Neural cell (in vitro differentiated cells): ENCODE results near the gene DTNBP1. TPM values are rescaled to one million over a fixed set of nuclear protein-coding genes. Genes with fewer than 3 reads are reported as not detected.

ENCODE experiments used
- H2AFZ ChIP-seq: fragments of 200-600, 300-800 bp; sonication (generic), shearing (Covaris generic); 2 replicates; pipeline ENCODE4 v1.6.0; 2014; ENCODE audit warnings: low read depth, mild to moderate bottlenecking, antibody characterized with exemption, low read length, moderate library complexity
- H3F3A ChIP-seq: fragments of 200-600 bp; shearing (Covaris generic); 2 replicates; pipeline ENCODE4 v1.6.1; 2016; ENCODE audit warnings: mild to moderate bottlenecking, moderate library complexity, mixed read lengths, antibody characterized with exemption, low read length; ENCODE audit not compliant: insufficient read depth, poor library complexity, severe bottlenecking
- H3K27ac ChIP-seq: fragments of 200-600, 300-800 bp; sonication (generic), shearing (Covaris generic); 2 replicates; pipeline ENCODE4 v1.5.1; 2014; ENCODE audit warnings: mild to moderate bottlenecking, low read length, moderate library complexity
- H3K27me3 ChIP-seq: fragments of 300-800, 200-600 bp; sonication (generic), shearing (Covaris generic); 2 replicates; pipeline ENCODE4 v1.6.0; 2014; ENCODE audit warnings: mild to moderate bottlenecking, low read depth, low read length, moderate library complexity; ENCODE audit not compliant: insufficient read depth
- H3K36me3 ChIP-seq: fragments of 300-800, 200-600 bp; sonication (generic), shearing (Covaris generic); 2 replicates; pipeline ENCODE4 v1.5.1; 2014; ENCODE audit warnings: mild to moderate bottlenecking, antibody characterized with exemption, low read length, moderate library complexity; ENCODE audit not compliant: insufficient read depth
- H3K4me2 ChIP-seq: fragments of 300-800, 200-600 bp; sonication (generic), shearing (Covaris generic); 2 replicates; pipeline ENCODE4 v1.6.0; 2014; ENCODE audit warnings: mild to moderate bottlenecking, low read length
- H3K4me3 ChIP-seq: fragments of 300-800, 200-600 bp; sonication (generic), shearing (Covaris generic); 2 replicates; pipeline ENCODE4 v1.5.1; 2014; ENCODE audit warnings: mild to moderate bottlenecking, low read length, moderate library complexity
- H3K79me2 ChIP-seq: fragments of 200-600 bp; shearing (Covaris generic); replicated peaks from 2 replicates; pipeline ENCODE4 v1.6.0; 2014; ENCODE audit warnings: mild to moderate bottlenecking, low read length, moderate library complexity; ENCODE audit not compliant: insufficient read depth
- H3K9ac ChIP-seq: fragments of 300-800, 200-600 bp; sonication (generic), shearing (Covaris generic); 2 replicates; pipeline ENCODE4 v1.6.1; 2016; ENCODE audit warnings: mild to moderate bottlenecking, low read length, mixed read lengths
- H3K9me2 ChIP-seq: fragments of 200-600 bp; shearing (Covaris generic); 2 replicates; pipeline ENCODE4 v1.6.1; 2016; ENCODE audit warnings: mild to moderate bottlenecking, low read length, mixed read lengths; ENCODE audit not compliant: insufficient read depth
- H3K9me3 ChIP-seq: fragments of 200-600, 300-800 bp; sonication (generic), shearing (Covaris generic); 2 replicates; pipeline ENCODE4 v1.6.1; 2016; ENCODE audit warnings: mild to moderate bottlenecking, mixed run types, low read length, moderate library complexity, mixed read lengths
- H4K20me1 ChIP-seq: fragments of 200-600 bp; shearing (Covaris generic); 2 replicates; pipeline ENCODE4 v1.6.1; 2016; ENCODE audit warnings: mild to moderate bottlenecking, mixed run types; ENCODE audit not compliant: insufficient read depth
- EP300 ChIP-seq: fragments of 450-650 bp; conservative IDR thresholded peaks from 2 replicates; pipeline ENCODE4 v1.6.1; 2014; ENCODE audit warnings: antibody characterized with exemption, mild to moderate bottlenecking, moderate library complexity; ENCODE audit not compliant: poor library complexity, severe bottlenecking
- EZH2 ChIP-seq: fragments of 200-600, 300-800 bp; shearing (Covaris generic), sonication (generic); IDR thresholded peaks from 2 replicates; pipeline ENCODE4 v1.6.1; 2014; ENCODE audit warnings: antibody characterized with exemption, low read length, borderline replicate concordance, mild to moderate bottlenecking; ENCODE audit not compliant: insufficient read depth, poor library complexity, severe bottlenecking
- MXI1 ChIP-seq: fragments of 450-650 bp; conservative IDR thresholded peaks from 2 replicates; pipeline ENCODE4 v1.6.1; 2014; ENCODE audit warnings: antibody characterized with exemption, mild to moderate bottlenecking; ENCODE audit not compliant: poor library complexity, severe bottlenecking
- POLR2AphosphoS5 ChIP-seq: IDR thresholded peaks from 2 replicates; pipeline ENCODE4 v1.6.1; 2012
- RAD21 ChIP-seq: fragments of 450-650 bp; conservative IDR thresholded peaks from 2 replicates; pipeline ENCODE4 v1.6.1; 2014; ENCODE audit warnings: antibody characterized with exemption, mild to moderate bottlenecking, moderate library complexity
- SMC3 ChIP-seq: fragments of 450-650 bp; conservative IDR thresholded peaks from 2 replicates; pipeline ENCODE4 v1.6.1; 2014; ENCODE audit warnings: antibody characterized with exemption, mild to moderate bottlenecking, moderate library complexity; ENCODE audit not compliant: poor library complexity
- polyA plus RNA-seq: library from polyadenylated mRNA; depleted of rRNA; stranded (reverse); fragments of >200 nt; gene quantifications from 2 replicates; pipeline ENCODE4 v1.2.3, GENCODE V29; 2014
- TF ChIP-seq, protein P1 (sequence below): IDR thresholded peaks from 2 replicates; pipeline ENCODE4 v1.6.1; 2012; ENCODE audit warnings: borderline replicate concordance
- TF ChIP-seq, protein P2 (sequence below): fragments of 450-650 bp; IDR thresholded peaks from 2 replicates; pipeline ENCODE4 v1.5.1; 2014; ENCODE audit warnings: antibody characterized with exemption, mild to moderate bottlenecking, moderate library complexity; ENCODE audit not compliant: poor library complexity, severe bottlenecking

The DTNBP1 gene
- polyA plus RNA-seq, 1 donor from 2014 or later, result 22.6 TPM

DNA sequence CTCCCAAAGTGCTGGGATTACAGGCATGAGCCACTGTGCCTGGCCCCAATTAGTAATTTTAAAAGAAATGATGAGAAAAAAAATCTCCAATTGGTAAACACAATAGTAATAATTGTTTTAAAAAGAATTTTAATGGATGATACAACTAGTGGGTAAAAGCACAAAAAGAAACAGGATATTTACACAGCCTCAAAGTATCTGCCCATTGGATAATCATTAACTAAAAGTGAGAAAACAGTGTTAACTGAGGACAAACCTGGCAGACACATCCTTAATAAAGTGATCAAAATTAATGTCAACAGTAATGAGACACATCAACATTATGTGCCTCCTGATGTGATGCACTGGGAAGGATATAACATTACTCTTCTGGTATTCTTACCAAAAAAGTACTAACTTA is 24.5 kb downstream of the DTNBP1 start:
- no peak overlapping the region for H2AFZ ChIP-seq
- H3K4me3 ChIP-seq, result no peak overlapping the region
- no peak overlapping the region for H3K9ac ChIP-seq
- H3K36me3 ChIP-seq, result no peaks in the 10 kb centered on the region
- H4K20me1 ChIP-seq, result no peaks in the 10 kb centered on the region
- no peaks in the 10 kb centered on the region for H3K27me3 ChIP-seq
- no peaks in the 10 kb centered on the region for H3K79me2 ChIP-seq
- peaks cover 10% of the 10 kb centered on the region for H3K9me3 ChIP-seq
- TF ChIP-seq, protein P1, sequence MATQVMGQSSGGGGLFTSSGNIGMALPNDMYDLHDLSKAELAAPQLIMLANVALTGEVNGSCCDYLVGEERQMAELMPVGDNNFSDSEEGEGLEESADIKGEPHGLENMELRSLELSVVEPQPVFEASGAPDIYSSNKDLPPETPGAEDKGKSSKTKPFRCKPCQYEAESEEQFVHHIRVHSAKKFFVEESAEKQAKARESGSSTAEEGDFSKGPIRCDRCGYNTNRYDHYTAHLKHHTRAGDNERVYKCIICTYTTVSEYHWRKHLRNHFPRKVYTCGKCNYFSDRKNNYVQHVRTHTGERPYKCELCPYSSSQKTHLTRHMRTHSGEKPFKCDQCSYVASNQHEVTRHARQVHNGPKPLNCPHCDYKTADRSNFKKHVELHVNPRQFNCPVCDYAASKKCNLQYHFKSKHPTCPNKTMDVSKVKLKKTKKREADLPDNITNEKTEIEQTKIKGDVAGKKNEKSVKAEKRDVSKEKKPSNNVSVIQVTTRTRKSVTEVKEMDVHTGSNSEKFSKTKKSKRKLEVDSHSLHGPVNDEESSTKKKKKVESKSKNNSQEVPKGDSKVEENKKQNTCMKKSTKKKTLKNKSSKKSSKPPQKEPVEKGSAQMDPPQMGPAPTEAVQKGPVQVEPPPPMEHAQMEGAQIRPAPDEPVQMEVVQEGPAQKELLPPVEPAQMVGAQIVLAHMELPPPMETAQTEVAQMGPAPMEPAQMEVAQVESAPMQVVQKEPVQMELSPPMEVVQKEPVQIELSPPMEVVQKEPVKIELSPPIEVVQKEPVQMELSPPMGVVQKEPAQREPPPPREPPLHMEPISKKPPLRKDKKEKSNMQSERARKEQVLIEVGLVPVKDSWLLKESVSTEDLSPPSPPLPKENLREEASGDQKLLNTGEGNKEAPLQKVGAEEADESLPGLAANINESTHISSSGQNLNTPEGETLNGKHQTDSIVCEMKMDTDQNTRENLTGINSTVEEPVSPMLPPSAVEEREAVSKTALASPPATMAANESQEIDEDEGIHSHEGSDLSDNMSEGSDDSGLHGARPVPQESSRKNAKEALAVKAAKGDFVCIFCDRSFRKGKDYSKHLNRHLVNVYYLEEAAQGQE, result no peak
- TF ChIP-seq SMC3 (no peak), RAD21 (no peak)
- no peak overlapping the region for H3K4me2 ChIP-seq
- no peaks in the 10 kb centered on the region for H3F3A ChIP-seq
- no peak overlapping the region for H3K27ac ChIP-seq
- H3K9me2 ChIP-seq, result no peaks in the 10 kb centered on the region

DNA sequence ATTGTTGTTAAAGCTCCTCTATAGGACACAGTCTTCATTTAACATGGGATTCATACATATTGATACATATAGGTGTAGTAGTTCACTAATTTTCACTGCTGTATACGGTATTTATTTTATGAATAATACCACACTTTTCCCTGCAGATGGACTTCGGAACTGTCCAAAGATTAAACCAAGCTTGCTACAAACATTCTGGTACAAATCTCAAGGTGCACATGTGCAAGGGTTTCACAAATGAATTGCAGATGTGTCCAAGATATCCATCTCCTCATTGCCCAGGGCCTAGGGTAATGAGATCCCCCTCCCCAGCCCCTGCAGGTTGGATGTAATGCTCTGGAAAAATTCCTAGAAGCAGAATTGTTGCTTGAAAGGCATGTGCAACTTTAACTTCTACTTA is 31.4 kb downstream of the DTNBP1 start:
- Histone ChIP-seq H3K4me2 (no peak overlapping the region), H3K9ac (no peak overlapping the region), H3K27me3 (no peaks in the 10 kb centered on the region), H3K79me2 (no peaks in the 10 kb centered on the region), H3K27ac (no peak overlapping the region), H3K4me3 (no peak overlapping the region), H3K9me2 (no peaks in the 10 kb centered on the region), H4K20me1 (no peaks in the 10 kb centered on the region), H3K36me3 (no peaks in the 10 kb centered on the region), H2AFZ (no peak overlapping the region), H3K9me3 (no peaks in the 10 kb centered on the region), H3F3A (no peaks in the 10 kb centered on the region)
- TF ChIP-seq, protein P2, sequence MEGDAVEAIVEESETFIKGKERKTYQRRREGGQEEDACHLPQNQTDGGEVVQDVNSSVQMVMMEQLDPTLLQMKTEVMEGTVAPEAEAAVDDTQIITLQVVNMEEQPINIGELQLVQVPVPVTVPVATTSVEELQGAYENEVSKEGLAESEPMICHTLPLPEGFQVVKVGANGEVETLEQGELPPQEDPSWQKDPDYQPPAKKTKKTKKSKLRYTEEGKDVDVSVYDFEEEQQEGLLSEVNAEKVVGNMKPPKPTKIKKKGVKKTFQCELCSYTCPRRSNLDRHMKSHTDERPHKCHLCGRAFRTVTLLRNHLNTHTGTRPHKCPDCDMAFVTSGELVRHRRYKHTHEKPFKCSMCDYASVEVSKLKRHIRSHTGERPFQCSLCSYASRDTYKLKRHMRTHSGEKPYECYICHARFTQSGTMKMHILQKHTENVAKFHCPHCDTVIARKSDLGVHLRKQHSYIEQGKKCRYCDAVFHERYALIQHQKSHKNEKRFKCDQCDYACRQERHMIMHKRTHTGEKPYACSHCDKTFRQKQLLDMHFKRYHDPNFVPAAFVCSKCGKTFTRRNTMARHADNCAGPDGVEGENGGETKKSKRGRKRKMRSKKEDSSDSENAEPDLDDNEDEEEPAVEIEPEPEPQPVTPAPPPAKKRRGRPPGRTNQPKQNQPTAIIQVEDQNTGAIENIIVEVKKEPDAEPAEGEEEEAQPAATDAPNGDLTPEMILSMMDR, result no peak
- TF ChIP-seq EZH2 (no peak), MXI1 (no peak)

DNA sequence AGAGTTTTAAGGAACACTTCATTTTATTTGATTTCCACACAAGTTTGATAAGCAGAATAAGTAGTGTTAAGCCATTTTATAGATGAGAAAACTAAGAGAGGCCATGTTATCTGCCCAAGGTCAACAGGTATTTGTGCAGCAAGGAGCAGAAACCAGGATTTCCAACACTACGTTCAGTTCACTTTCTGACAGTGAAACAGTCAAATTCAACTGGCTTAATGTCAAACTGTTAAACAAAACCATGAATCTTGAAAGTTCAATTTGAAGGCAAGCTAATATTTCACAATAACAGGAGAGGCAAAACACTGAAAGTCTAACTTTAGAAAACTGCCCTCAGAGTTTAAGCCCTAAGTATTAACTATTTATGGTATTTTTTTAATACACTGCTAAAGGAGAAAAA is 32.6 kb downstream of the DTNBP1 start:
- Histone ChIP-seq H3K4me2 (no peak overlapping the region), H3F3A (no peaks in the 10 kb centered on the region), H3K27me3 (no peaks in the 10 kb centered on the region), H3K9me3 (no peaks in the 10 kb centered on the region), H2AFZ (no peak overlapping the region), H3K4me3 (no peak overlapping the region), H3K9ac (no peak overlapping the region), H3K9me2 (no peaks in the 10 kb centered on the region), H3K27ac (no peak overlapping the region), H3K79me2 (no peaks in the 10 kb centered on the region), H4K20me1 (no peaks in the 10 kb centered on the region), H3K36me3 (no peaks in the 10 kb centered on the region)
- TF ChIP-seq POLR2AphosphoS5 (no peak), RAD21 (no peak), EZH2 (no peak), EP300 (no peak)
- TF ChIP-seq, protein P2, result no peak
- TF ChIP-seq, protein P1, result no peak
